COLO668 (cell line): ENCODE measurements around the gene NBEA.

Experiments
- DNase-seq: peaks from one replicate; lab custom pipeline; 2025; ENCODE audit not compliant: unreplicated experiment; lab: John Stamatoyannopoulos, UW

The NBEA gene

GRCh38 chr13:35554972-35555623 is 613.0 kb downstream of the NBEA start:
- no peak for DNase-seq

GRCh38 chr13:35557475-35557874 is 615.4 kb downstream of the NBEA start:
- DNase-seq: no peak

GRCh38 chr13:35561540-35561939 is 619.5 kb downstream of the NBEA start:
- no peak for DNase-seq

GRCh38 chr13:35565273-35565672 is 623.2 kb downstream of the NBEA start:
- no peak for DNase-seq

GRCh38 chr13:35566340-35566739 is 624.3 kb downstream of the NBEA start:
- no peak for DNase-seq

GRCh38 chr13:35567406-35567980 is 625.4 kb downstream of the NBEA start:
- DNase-seq: no peak

GRCh38 chr13:35573639-35574038 is 631.6 kb downstream of the NBEA start:
- DNase-seq: no peak

GRCh38 chr13:35592457-35592856 is 650.4 kb downstream of the NBEA start:
- no peak for DNase-seq

- no peak for DNase-seq
These were observed 651.6 kb downstream of the NBEA start for GRCh38 chr13:35593651-35594050.

- no peak for DNase-seq
These were observed 652.0 kb downstream of the NBEA start for GRCh38 chr13:35594096-35594495.

GRCh38 chr13:35595181-35595580 is 653.1 kb downstream of the NBEA start:
- no peak for DNase-seq

GRCh38 chr13:35596321-35597030 is 654.4 kb downstream of the NBEA start:
- DNase-seq: no peak

GRCh38 chr13:35597451-35597850 is 655.4 kb downstream of the NBEA start:
- no peak for DNase-seq

- no peak for DNase-seq
These were observed 656.2 kb downstream of the NBEA start for GRCh38 chr13:35598233-35598632.

GRCh38 chr13:35598790-35599369 is 656.8 kb downstream of the NBEA start:
- DNase-seq: no peak

GRCh38 chr13:35599384-35599783 is 657.3 kb downstream of the NBEA start:
- no peak for DNase-seq

GRCh38 chr13:35600137-35600536 is 658.1 kb downstream of the NBEA start:
- DNase-seq: no peak

GRCh38 chr13:35603593-35604285 is 661.7 kb downstream of the NBEA start:
- no peak for DNase-seq

GRCh38 chr13:35614666-35615065 is 672.6 kb downstream of the NBEA start:
- no peak for DNase-seq

- no peak for DNase-seq
These were observed 675.4 kb downstream of the NBEA start for GRCh38 chr13:35617420-35617819.

GRCh38 chr13:35618565-35619083 is 676.6 kb downstream of the NBEA start:
- no peak for DNase-seq
